Retinal pigment epithelial cell (primary cell): ENCODE measurements around the gene CEACAM5.
A peak's percentile ranks its signal among the peaks of the same experiment; 100 is the strongest.
"Not testable (repeated sequence)": the region's sequence is repeated elsewhere in the genome, so short reads cannot be mapped to it uniquely, and the experiment has no call there.

Experiments used
- DNase-seq: peaks from one replicate; pipeline ENCODE4 v3.0.0-alpha.2; 2010; ENCODE audit warnings: low read depth
- H3K4me3 ChIP-seq: 2 replicates; pipeline ENCODE4 v1.5.1; 2011; ENCODE audit warnings: mild to moderate bottlenecking, low read length, control low read depth, moderate library complexity
- CTCF ChIP-seq: conservative IDR thresholded peaks from 2 replicates; pipeline ENCODE4 v1.5.1; 2011; ENCODE audit warnings: low read depth, low read length, control low read depth, inconsistent platforms

CEACAM5 gene

GRCh38 chr19:41706741-41707501 is 1.5 kb upstream of the CEACAM5 start:
- peak; percentile 63 for TF ChIP-seq CTCF
- no peak for DNase-seq
- no peak overlapping the region for H3K4me3 ChIP-seq

DNA sequence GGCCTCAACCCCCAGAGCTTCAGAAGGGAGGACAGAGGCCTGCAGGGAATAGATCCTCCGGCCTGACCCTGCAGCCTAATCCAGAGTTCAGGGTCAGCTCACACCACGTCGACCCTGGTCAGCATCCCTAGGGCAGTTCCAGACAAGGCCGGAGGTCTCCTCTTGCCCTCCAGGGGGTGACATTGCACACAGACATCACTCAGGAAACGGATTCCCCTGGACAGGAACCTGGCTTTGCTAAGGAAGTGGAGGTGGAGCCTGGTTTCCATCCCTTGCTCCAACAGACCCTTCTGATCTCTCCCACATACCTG is 969 bp upstream of the CEACAM5 start:
- TF ChIP-seq CTCF: peak; percentile 10
- no peak overlapping the region for H3K4me3 ChIP-seq
- DNase-seq: no peak

- DNase-seq: no peak
- H3K4me3 ChIP-seq: no peak overlapping the region
- no peak for TF ChIP-seq CTCF
Observed at GRCh38 chr19:41707871-41708371, 505 bp upstream of the CEACAM5 start.

- DNase-seq, H3K4me3 ChIP-seq: not testable (repeated sequence)
Observed at GRCh38 chr19:41709516-41709915, 1.1 kb downstream of the CEACAM5 start.

- no peak overlapping the region for H3K4me3 ChIP-seq
- no peak for DNase-seq
- no peak for TF ChIP-seq CTCF
Observed at GRCh38 chr19:41709951-41710645, 1.7 kb downstream of the CEACAM5 start.

- DNase-seq: no peak
- TF ChIP-seq CTCF: no peak
- no peak overlapping the region for H3K4me3 ChIP-seq
Observed at GRCh38 chr19:41711376-41712261, 3.2 kb downstream of the CEACAM5 start.

DNA sequence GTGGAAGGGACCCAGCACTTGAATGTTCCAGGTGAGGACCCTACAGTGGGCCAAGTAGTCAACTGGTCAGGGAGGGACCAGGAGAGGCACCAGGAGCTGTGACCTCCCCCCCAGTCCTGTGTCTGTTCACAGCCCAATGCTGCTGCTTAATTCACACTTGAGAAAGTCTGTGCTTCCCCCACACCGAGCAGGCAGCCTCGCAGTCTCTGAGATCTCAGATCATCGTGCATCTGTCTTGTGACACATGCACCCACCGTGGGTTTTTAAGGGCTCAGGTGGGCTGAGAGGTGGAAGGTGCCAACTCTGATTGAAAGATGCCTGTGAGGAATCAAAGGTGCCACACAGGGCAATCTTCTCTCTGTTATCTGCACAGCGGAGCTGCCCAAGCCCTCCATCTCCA is 6.2 kb downstream of the CEACAM5 start:
- no peak overlapping the region for H3K4me3 ChIP-seq
- DNase-seq: no peak
- TF ChIP-seq CTCF: no peak
